Stimulated activated CD8-positive, alpha-beta memory T cell treated with anti-CD3 and anti-CD28 coated beads, Interleukin-7, amount 100 ng/mL, for 1 hour (primary cell): ENCODE results near the gene SPEM2.

Experiments used
- DNase-seq, 2 donors: peaks; one replicate each; pipeline ENCODE4 v3.0.0-alpha.2; 2020; ENCODE audit warnings: low read depth in 2 of 2

SPEM2 gene

GRCh38 chr17:7421186-7421585 lies 4.2 kb upstream of the SPEM2 start:
- no peak for DNase-seq

- DNase-seq = no peak
Measured at GRCh38 chr17:7423679-7424078, 1.7 kb upstream of the SPEM2 start.

GRCh38 chr17:7425756-7426155 lies 340 bp downstream of the SPEM2 start:
- no peak for DNase-seq

GRCh38 chr17:7426203-7426863 lies 917 bp downstream of the SPEM2 start:
- no peak for DNase-seq

GRCh38 chr17:7426896-7427489 lies 1.6 kb downstream of the SPEM2 start:
- no peak for DNase-seq

- DNase-seq = no peak
Measured at GRCh38 chr17:7427549-7427948, 2.1 kb downstream of the SPEM2 start.

- DNase-seq = no peak
Measured at GRCh38 chr17:7428557-7428956, 3.1 kb downstream of the SPEM2 start, which contains the start of gene SPEM3. Gene SPEM3 (plus strand): TSS chr17:7428857. CDS start chr17:7428903, 46 bp downstream.

GRCh38 chr17:7429722-7430121 lies 4.3 kb downstream of the SPEM2 start:
- no peak for DNase-seq

- no peak for DNase-seq
Measured at GRCh38 chr17:7431231-7431630, 5.8 kb downstream of the SPEM2 start.

- no peak for DNase-seq
Measured at GRCh38 chr17:7432296-7432695, 6.9 kb downstream of the SPEM2 start.

GRCh38 chr17:7435676-7436555 lies 10.5 kb downstream of the SPEM2 start:
- DNase-seq = peak in 1 of 2 donors; percentile 20

- peak; percentile 57 to 59 for DNase-seq
Measured at GRCh38 chr17:7436556-7437368, 11.3 kb downstream of the SPEM2 start.

GRCh38 chr17:7437369-7437863 lies 12.0 kb downstream of the SPEM2 start:
- DNase-seq = no peak

- peak in 1 of 2 donors; percentile 23 for DNase-seq
Measured at GRCh38 chr17:7437950-7438614, 12.7 kb downstream of the SPEM2 start.

- no peak for DNase-seq
Measured at GRCh38 chr17:7438656-7439460, 13.4 kb downstream of the SPEM2 start.

- DNase-seq = no peak
Measured at GRCh38 chr17:7439462-7440112, 14.2 kb downstream of the SPEM2 start, which contains the start of gene FGF11. Gene FGF11 (plus strand): TSS chr17:7439512. CDS start chr17:7439621, 109 bp downstream.

- no peak for DNase-seq
Measured at GRCh38 chr17:7440113-7440833, 14.9 kb downstream of the SPEM2 start.

- DNase-seq = no peak
Measured at GRCh38 chr17:7440834-7441195, 15.4 kb downstream of the SPEM2 start.

- DNase-seq = no peak
Measured at GRCh38 chr17:7441266-7441665, 15.8 kb downstream of the SPEM2 start.
